Skin epidermis (tissue), 12 donors: ENCODE data around the gene LIN9.
"Not testable (repeated sequence)": the region's sequence is repeated elsewhere in the genome, so short reads cannot be mapped to it uniquely, and the experiment has no call there.

Experiments
- H3K27ac ChIP-seq, 21 experiments: fragments of 200-600 bp; sonication (generic) in 11 of 21; one replicate each; pipeline ENCODE4 v1.5.0; 2020; ENCODE audit warnings: mild to moderate bottlenecking in 3 of 21, inconsistent platforms in 2 of 21, moderate library complexity in 2 of 21
- H3K4me3 ChIP-seq, 7 experiments: fragments of 200-600 bp; sonication (generic) in 2 of 7; one replicate each; pipeline ENCODE4 v1.5.0; 2020; ENCODE audit warnings: inconsistent platforms in 2 of 7, mild to moderate bottlenecking in 2 of 7, moderate library complexity in 1 of 7

The LIN9 gene

GRCh38 chr1:226308723-226309397, at the start of gene LIN9:
Gene LIN9 (minus strand): TSS chr1:226309164. CDS start chr1:226309139, 25 bp downstream.
- Histone ChIP-seq H3K27ac (peak within 1 kb of the TSS in 20 of 21 experiments; percentile 59 to 91 (median 82)), H3K4me3 (peak within 1 kb of the TSS; percentile 87 to 100 (median 97))

- H3K27ac ChIP-seq, result no peak overlapping the region
Measured at GRCh38 chr1:226357416-226357815, 48.5 kb upstream of the LIN9 start.

GRCh38 chr1:226355669-226356551, 46.9 kb upstream of the LIN9 start:
- Histone ChIP-seq H3K27ac (no peak overlapping the region), H3K4me3 (no peak overlapping the region)

More at GRCh38 chr1:226357416-226357815, 48.5 kb upstream of the LIN9 start:
- no peak overlapping the region for H3K4me3 ChIP-seq

GRCh38 chr1:226355016-226355415, 46.1 kb upstream of the LIN9 start:
- Histone ChIP-seq H3K4me3 (no peak overlapping the region), H3K27ac (no peak overlapping the region)

GRCh38 chr1:226353698-226354525, 44.9 kb upstream of the LIN9 start:
- Histone ChIP-seq H3K27ac (no peak overlapping the region), H3K4me3 (no peak overlapping the region)

GRCh38 chr1:226351709-226352108, 42.7 kb upstream of the LIN9 start:
- Histone ChIP-seq H3K27ac (no peak overlapping the region), H3K4me3 (no peak overlapping the region)

- no peak overlapping the region for H3K4me3 ChIP-seq
- no peak overlapping the region for H3K27ac ChIP-seq
Measured at GRCh38 chr1:226350519-226350865, 41.5 kb upstream of the LIN9 start.

- H3K27ac ChIP-seq, result peak overlapping the region in 1 of 21 experiments; percentile 6
- H3K4me3 ChIP-seq, result no peak overlapping the region
Measured at GRCh38 chr1:226349801-226350518, 41.0 kb upstream of the LIN9 start.

- H3K4me3 ChIP-seq, result no peak overlapping the region
- H3K27ac ChIP-seq, result no peak overlapping the region
Measured at GRCh38 chr1:226349081-226349480, 40.1 kb upstream of the LIN9 start.

GRCh38 chr1:226344441-226345259, 35.7 kb upstream of the LIN9 start:
- Histone ChIP-seq H3K4me3 (no peak overlapping the region), H3K27ac (no peak overlapping the region)

- Histone ChIP-seq H3K27ac (no peak overlapping the region), H3K4me3 (no peak overlapping the region)
Measured at GRCh38 chr1:226342656-226343055, 33.7 kb upstream of the LIN9 start.

GRCh38 chr1:226340111-226340510, 31.1 kb upstream of the LIN9 start:
- H3K27ac ChIP-seq, H3K4me3 ChIP-seq: not testable (repeated sequence)

- no peak overlapping the region for H3K27ac ChIP-seq
- H3K4me3 ChIP-seq, result no peak overlapping the region
Measured at GRCh38 chr1:226337276-226337875, 28.4 kb upstream of the LIN9 start.

- H3K27ac ChIP-seq, result no peak overlapping the region
Measured at GRCh38 chr1:226335661-226336060, 26.7 kb upstream of the LIN9 start.

GRCh38 chr1:226332947-226333346, 24.0 kb upstream of the LIN9 start:
- Histone ChIP-seq H3K4me3 (no peak overlapping the region), H3K27ac (no peak overlapping the region)

More at GRCh38 chr1:226335661-226336060, 26.7 kb upstream of the LIN9 start:
- no peak overlapping the region for H3K4me3 ChIP-seq

- Histone ChIP-seq H3K4me3 (no peak overlapping the region), H3K27ac (no peak overlapping the region)
Measured at GRCh38 chr1:226329237-226329636, 20.3 kb upstream of the LIN9 start.

GRCh38 chr1:226327761-226328162, 18.8 kb upstream of the LIN9 start:
- Histone ChIP-seq H3K27ac (no peak overlapping the region), H3K4me3 (no peak overlapping the region)

- Histone ChIP-seq H3K4me3 (no peak overlapping the region), H3K27ac (no peak overlapping the region)
Measured at GRCh38 chr1:226325178-226325577, 16.2 kb upstream of the LIN9 start.
